ENCODE data around the gene VAPB. TPM values are rescaled to one million over a fixed set of nuclear protein-coding genes. Genes with fewer than 3 reads are reported as not detected.
A peak's percentile ranks its signal among the peaks of the same experiment; 100 is the strongest.

The VAPB gene
- total and polyA plus RNA-seq, 10 of the 15 experiments (the other 5 are each of a cell fraction or from before 2014, with no cell fraction given): 3.2 to 28.6 (median 20.5) TPM

DNA sequence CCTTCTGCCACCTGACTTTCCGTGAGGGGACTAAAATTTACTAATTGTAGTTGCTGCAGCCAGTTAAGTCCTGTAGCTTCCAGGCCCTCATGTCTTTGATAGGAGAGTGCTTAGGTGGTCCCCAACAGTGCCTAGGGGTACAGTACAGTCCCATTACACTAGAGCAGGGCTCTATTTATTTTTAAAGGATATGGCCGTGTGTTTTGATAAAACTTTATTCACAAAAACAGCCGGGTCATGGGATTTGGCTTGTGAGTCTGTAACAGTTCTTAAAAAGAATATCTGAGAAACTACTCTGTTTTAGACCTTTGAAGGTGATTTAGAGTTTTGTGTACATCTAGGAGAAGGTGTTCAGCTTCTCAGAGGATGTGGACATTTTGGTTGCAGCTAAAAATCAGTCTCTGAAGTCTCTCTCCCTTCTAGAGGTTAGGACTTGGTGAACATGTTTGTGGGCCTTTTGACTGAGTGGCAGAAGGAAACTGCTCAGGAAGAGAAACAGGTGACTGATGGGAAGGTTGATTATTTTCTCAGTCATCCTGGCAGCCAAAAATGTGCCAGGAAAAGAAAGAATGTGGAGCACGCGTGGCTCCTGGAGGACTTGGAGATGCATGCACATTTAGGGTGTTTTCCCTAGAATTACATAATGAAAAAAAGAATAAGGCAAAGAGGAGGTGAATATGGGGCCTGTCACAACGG lies 57.4 kb downstream of the VAPB start:
- RAD21 ChIA-PET (ENCODE audit: unreplicated experiment): interaction anchor here (1.3 kb wide), 1 partner anchor 13 kb away, joined by 4 read pairs; no protein-coding TSS in a partner anchor
- intact Hi-C loops (cut with micrococcal nuclease; ENCODE audit: unreplicated experiment): no loop called here

More for the DNA sequence above, 57.4 kb downstream of the VAPB start:
- CTCF ChIA-PET: interaction anchor here (1.0 to 6.2 kb wide), 9 partner anchors 8 to 237 kb away, joined by 3 to 60 read pairs (median 10); no protein-coding TSS in a partner anchor
- Histone ChIP-seq H3K4me3 (no peak overlapping the region), H3K4me1 (ENCODE audit: control insufficient read depth, insufficient read depth, low read length) (peaks cover 10% of the 10 kb centered on the region), H3K79me2 (ENCODE audit: control insufficient read depth, insufficient read depth, low read length) (no peaks in the 10 kb centered on the region; the same call in 1 of the 2 replicates), H3K4me2 (ENCODE audit: control insufficient read depth, insufficient read depth) (no peak overlapping the region), H3K27ac (ENCODE audit: control insufficient read depth, insufficient read depth) (no peak overlapping the region), H3K9me3 (replicated peaks; ENCODE audit: control insufficient read depth, insufficient read depth, low read length) (no peaks in the 10 kb centered on the region), H3K27me3 (replicated peaks in 1 of 2; ENCODE audit: control insufficient read depth in 2 of 2, insufficient read depth in 2 of 2, low read length in 1 of 2) (no peaks in the 10 kb centered on the region), H4K20me1 (ENCODE audit: control insufficient read depth, insufficient read depth) (no peaks in the 10 kb centered on the region), H3K36me3 (ENCODE audit: control insufficient read depth in 2 of 2, insufficient read depth in 2 of 2, low read length in 1 of 2) (peaks cover 7 to 12% of the 10 kb centered on the region in 2 experiments), H2AFZ (ENCODE audit: control insufficient read depth, low read depth, low read length) (no peak overlapping the region), H3K9ac (ENCODE audit: control insufficient read depth, insufficient read depth, low read length) (no peak overlapping the region)
- POLR2A ChIA-PET: interaction anchor here (1.4 kb wide), 1 partner anchor 11 kb away, joined by 3 read pairs; no protein-coding TSS in a partner anchor
- no TSS peak for BruUV-seq (replicated peaks)
- SMC1A ChIA-PET (ENCODE audit: uncharacterized antibody, unreplicated experiment): interaction anchor here (1.2 to 4.2 kb wide), 4 partner anchors 13 to 210 kb away, joined by 3 to 27 read pairs (median 4); no protein-coding TSS in a partner anchor
- WGBS (ENCODE audit: insufficient coverage, insufficient replicate concordance, low lambda C conversion rate, missing lambda C conversion rate): 83% methylated on average over 6 of the region's 6 CpGs
- ATAC-seq (no peak), DNase-seq (ENCODE audit: low read depth, low spot score) (no peak), FAIRE-seq (no peak)
- TF ChIP-seq RB1 (IDR thresholded peaks at IDR 0.05; ENCODE audit: borderline replicate concordance): no peak
- TF ChIP-seq, protein P1, sequence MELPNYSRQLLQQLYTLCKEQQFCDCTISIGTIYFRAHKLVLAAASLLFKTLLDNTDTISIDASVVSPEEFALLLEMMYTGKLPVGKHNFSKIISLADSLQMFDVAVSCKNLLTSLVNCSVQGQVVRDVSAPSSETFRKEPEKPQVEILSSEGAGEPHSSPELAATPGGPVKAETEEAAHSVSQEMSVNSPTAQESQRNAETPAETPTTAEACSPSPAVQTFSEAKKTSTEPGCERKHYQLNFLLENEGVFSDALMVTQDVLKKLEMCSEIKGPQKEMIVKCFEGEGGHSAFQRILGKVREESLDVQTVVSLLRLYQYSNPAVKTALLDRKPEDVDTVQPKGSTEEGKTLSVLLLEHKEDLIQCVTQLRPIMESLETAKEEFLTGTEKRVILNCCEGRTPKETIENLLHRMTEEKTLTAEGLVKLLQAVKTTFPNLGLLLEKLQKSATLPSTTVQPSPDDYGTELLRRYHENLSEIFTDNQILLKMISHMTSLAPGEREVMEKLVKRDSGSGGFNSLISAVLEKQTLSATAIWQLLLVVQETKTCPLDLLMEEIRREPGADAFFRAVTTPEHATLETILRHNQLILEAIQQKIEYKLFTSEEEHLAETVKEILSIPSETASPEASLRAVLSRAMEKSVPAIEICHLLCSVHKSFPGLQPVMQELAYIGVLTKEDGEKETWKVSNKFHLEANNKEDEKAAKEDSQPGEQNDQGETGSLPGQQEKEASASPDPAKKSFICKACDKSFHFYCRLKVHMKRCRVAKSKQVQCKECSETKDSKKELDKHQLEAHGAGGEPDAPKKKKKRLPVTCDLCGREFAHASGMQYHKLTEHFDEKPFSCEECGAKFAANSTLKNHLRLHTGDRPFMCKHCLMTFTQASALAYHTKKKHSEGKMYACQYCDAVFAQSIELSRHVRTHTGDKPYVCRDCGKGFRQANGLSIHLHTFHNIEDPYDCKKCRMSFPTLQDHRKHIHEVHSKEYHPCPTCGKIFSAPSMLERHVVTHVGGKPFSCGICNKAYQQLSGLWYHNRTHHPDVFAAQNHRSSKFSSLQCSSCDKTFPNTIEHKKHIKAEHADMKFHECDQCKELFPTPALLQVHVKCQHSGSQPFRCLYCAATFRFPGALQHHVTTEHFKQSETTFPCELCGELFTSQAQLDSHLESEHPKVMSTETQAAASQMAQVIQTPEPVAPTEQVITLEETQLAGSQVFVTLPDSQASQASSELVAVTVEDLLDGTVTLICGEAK (IDR thresholded peaks at IDR 0.05; ENCODE audit: borderline replicate concordance): peak; percentile 63
- in situ Hi-C loops (cut with MboI): no loop called here
